GM18508 (cell line): ENCODE data around the gene LEMD2.
A peak's percentile ranks its signal among the peaks of the same experiment; 100 is the strongest.
"Not testable (repeated sequence)": the region's sequence is repeated elsewhere in the genome, so short reads cannot be mapped to it uniquely, and the experiment has no call there.

Experiments
- ATAC-seq: cut with Tn5 transposase; IDR thresholded peaks from one replicate; pipeline ENCODE4 v1.9.1; 2021; ENCODE audit warnings: moderate number of reproducible peaks; ENCODE audit not compliant: insufficient read depth, unreplicated experiment

LEMD2 gene

GRCh38 chr6:33788694-33789549 is at the start of gene LEMD2:
Gene LEMD2, minus strand, starts transcription at chr6:33789130. Its CDS starts 14 bp downstream, at chr6:33789116.
- peak; percentile 56 for ATAC-seq

GRCh38 chr6:33837971-33838665 is 49.2 kb upstream of the LEMD2 start:
- no peak for ATAC-seq

GRCh38 chr6:33836806-33837469 is 48.0 kb upstream of the LEMD2 start:
- no peak for ATAC-seq

GRCh38 chr6:33834401-33835392 is 45.8 kb upstream of the LEMD2 start:
- no peak for ATAC-seq

GRCh38 chr6:33833599-33833998 is 44.7 kb upstream of the LEMD2 start:
- ATAC-seq: no peak

- ATAC-seq: not testable (repeated sequence)
Observed at GRCh38 chr6:33832831-33833230, 43.9 kb upstream of the LEMD2 start.

- not testable (repeated sequence) for ATAC-seq
Observed at GRCh38 chr6:33831725-33832124, 42.8 kb upstream of the LEMD2 start.

- no peak for ATAC-seq
Observed at GRCh38 chr6:33830635-33831240, 41.8 kb upstream of the LEMD2 start.

GRCh38 chr6:33828764-33829731 is 40.1 kb upstream of the LEMD2 start:
- no peak for ATAC-seq

- no peak for ATAC-seq
Observed at GRCh38 chr6:33828452-33828763, 39.5 kb upstream of the LEMD2 start.

- ATAC-seq: no peak
Observed at GRCh38 chr6:33827546-33828451, 38.9 kb upstream of the LEMD2 start.

GRCh38 chr6:33826537-33826936 is 37.6 kb upstream of the LEMD2 start:
- no peak for ATAC-seq

- ATAC-seq: no peak
Observed at GRCh38 chr6:33824461-33825154, 35.7 kb upstream of the LEMD2 start.

GRCh38 chr6:33823806-33824205 is 34.9 kb upstream of the LEMD2 start:
- ATAC-seq: no peak

GRCh38 chr6:33822575-33823395 is 33.9 kb upstream of the LEMD2 start:
- ATAC-seq: no peak
